Common myeloid progenitor, CD34-positive (primary cell): ENCODE results near the gene SAA1.

ENCODE experiments used
- CTCF ChIA-PET: fragments of 350-600 bp; sonication (Branson Sonifier 250); formaldehyde crosslinking; loops from one replicate; lab custom pipeline; 2021; ENCODE audit warnings: antibody characterized with exemption; lab: Charles Lee
- POLR2A ChIA-PET: fragments of 350-600 bp; sonication (Branson Sonifier 250); formaldehyde crosslinking; loops from one replicate; lab custom pipeline; 2021; ENCODE audit warnings: antibody characterized with exemption; lab: Charles Lee
- DNase-seq, 3 donors: peaks; one replicate each; pipeline versions ENCODE4 v3.0.0 to v3.0.0-alpha.2; 2013
- H3K27ac ChIP-seq, 2 experiments: 1 replicate in 1 of 2; 2 replicates in 1 of 2; pipeline ENCODE4 v1.7.0; 2013; ENCODE audit warnings: inconsistent platforms in 2 of 2, low read length in 2 of 2, mild to moderate bottlenecking in 2 of 2, low read depth in 1 of 2, moderate library complexity in 1 of 2; ENCODE audit not compliant: severe bottlenecking in 2 of 2, insufficient read depth in 1 of 2, poor library complexity in 1 of 2
- H3K27me3 ChIP-seq, 5 experiments: replicated peaks in 2 of 5; 1 replicate in 3 of 5; 2 replicates in 2 of 5; pipeline versions ENCODE4 v1.6.1 to v1.7.0; 2013; ENCODE audit warnings: low read length in 4 of 5, mild to moderate bottlenecking in 2 of 5, moderate library complexity in 2 of 5, inconsistent platforms in 1 of 5; ENCODE audit not compliant: insufficient read depth in 5 of 5, control insufficient read depth in 4 of 5
- H3K36me3 ChIP-seq, 4 experiments: 1 replicate in 2 of 4; 2 replicates in 2 of 4; pipeline versions ENCODE4 v1.6.1 to v1.7.0; 2013; ENCODE audit warnings: low read length in 3 of 4, control low read depth in 1 of 4, mild to moderate bottlenecking in 1 of 4; ENCODE audit not compliant: control insufficient read depth in 4 of 4, insufficient read depth in 4 of 4
- H3K4me1 ChIP-seq, 4 experiments: 1 replicate in 3 of 4; 2 replicates in 1 of 4; pipeline versions ENCODE4 v1.6.1 to v1.7.1; 2013; ENCODE audit warnings: low read length in 3 of 4, mild to moderate bottlenecking in 3 of 4, control low read depth in 1 of 4, inconsistent platforms in 1 of 4, moderate library complexity in 1 of 4; ENCODE audit not compliant: control insufficient read depth in 4 of 4, insufficient read depth in 4 of 4; ENCODE audit errors: control extremely low read depth in 1 of 4
- H3K4me3 ChIP-seq, 7 experiments: 1 replicate in 4 of 7; 2 replicates in 3 of 7; pipeline versions ENCODE4 v1.5.1 to v1.7.0; 2013; ENCODE audit warnings: mild to moderate bottlenecking in 7 of 7, low read length in 6 of 7, moderate library complexity in 6 of 7, inconsistent platforms in 2 of 7, low read depth in 2 of 7, control low read depth in 1 of 7; ENCODE audit not compliant: insufficient read depth in 4 of 7, control insufficient read depth in 1 of 7; ENCODE audit errors: extremely low read depth in 1 of 7
- H3K9me3 ChIP-seq, 5 experiments: 1 replicate in 4 of 5; 2 replicates in 1 of 5; pipeline versions ENCODE4 v1.6.1 to v1.7.1; 2013; ENCODE audit warnings: low read length in 4 of 5, mild to moderate bottlenecking in 2 of 5, inconsistent platforms in 1 of 5, low read depth in 1 of 5, moderate library complexity in 1 of 5; ENCODE audit not compliant: control insufficient read depth in 4 of 5, insufficient read depth in 2 of 5; ENCODE audit errors: control extremely low read depth in 1 of 5
- WGBS: methylation state at CpG from one replicate; pipeline ENCODE4 v1.1.5; 2013; ENCODE audit not compliant: insufficient coverage; 5-methylcytosine and 5-hydroxymethylcytosine counted together

SAA1 gene

DNA sequence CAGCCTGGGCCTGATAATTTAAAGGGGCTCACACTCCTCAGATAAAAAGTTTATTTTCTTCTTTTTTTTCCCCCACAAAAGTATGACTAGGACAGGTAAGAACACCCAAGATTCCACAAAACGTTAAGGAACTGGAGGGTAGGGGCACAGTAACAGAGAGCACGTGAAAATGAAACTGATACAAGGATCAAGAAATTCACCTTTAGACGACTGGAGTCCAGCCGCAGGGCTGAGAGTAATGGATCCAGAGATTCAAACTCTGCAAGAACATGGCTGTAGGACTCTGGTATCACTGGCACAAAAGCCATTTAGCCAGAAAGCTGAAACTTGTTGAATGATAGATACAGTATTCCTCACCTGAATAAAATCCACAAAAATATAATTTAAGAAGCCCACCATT, 51.5 kb downstream of the SAA1 start:
- no peaks in the 10 kb centered on the region for H3K9me3 ChIP-seq
- H3K27ac ChIP-seq, result no peak overlapping the region
- ChIA-PET POLR2A (no interaction called here), CTCF (no interaction called here)
- peaks cover 0 to 13% (median 8%) of the 10 kb centered on the region in 4 experiments for H3K36me3 ChIP-seq
- H3K4me3 ChIP-seq, result no peak overlapping the region
- 100% methylated on average over 4 of the region's 4 CpGs for WGBS
- peaks cover 2 to 17% (median 11%) of the 10 kb centered on the region in 4 experiments for H3K4me1 ChIP-seq
- no peak for DNase-seq
- H3K27me3 ChIP-seq, result no peaks in the 10 kb centered on the region
